NB4 (cell line): ENCODE results near the gene ITIH4.

Experiments used
- DNase-seq: peaks from one replicate; pipeline ENCODE4 v3.0.0; 2010; ENCODE audit warnings: low read depth
- H3K4me3 ChIP-seq: one replicate; pipeline ENCODE4 v1.5.1; 2011; ENCODE audit warnings: mild to moderate bottlenecking, low read depth, low read length, moderate library complexity
- MYC ChIP-seq: IDR thresholded peaks from 2 replicates; pipeline ENCODE4 v1.6.1; 2011; ENCODE audit warnings: low read depth, low read length
- POLR2A ChIP-seq: IDR thresholded peaks from 2 replicates; pipeline ENCODE4 v1.6.1; 2011; ENCODE audit warnings: mild to moderate bottlenecking; ENCODE audit not compliant: insufficient read length; ENCODE audit errors: extremely low read depth
- TF ChIP-seq, protein P1 (sequence below): IDR thresholded peaks from one replicate; pipeline ENCODE4 v1.5.1; 2012; ENCODE audit warnings: low read depth, low read length
- TF ChIP-seq, protein P2 (sequence below): IDR thresholded peaks from 2 replicates; pipeline ENCODE4 v1.6.1; 2011; ENCODE audit warnings: low read depth, low read length

The ITIH4 gene

DNA sequence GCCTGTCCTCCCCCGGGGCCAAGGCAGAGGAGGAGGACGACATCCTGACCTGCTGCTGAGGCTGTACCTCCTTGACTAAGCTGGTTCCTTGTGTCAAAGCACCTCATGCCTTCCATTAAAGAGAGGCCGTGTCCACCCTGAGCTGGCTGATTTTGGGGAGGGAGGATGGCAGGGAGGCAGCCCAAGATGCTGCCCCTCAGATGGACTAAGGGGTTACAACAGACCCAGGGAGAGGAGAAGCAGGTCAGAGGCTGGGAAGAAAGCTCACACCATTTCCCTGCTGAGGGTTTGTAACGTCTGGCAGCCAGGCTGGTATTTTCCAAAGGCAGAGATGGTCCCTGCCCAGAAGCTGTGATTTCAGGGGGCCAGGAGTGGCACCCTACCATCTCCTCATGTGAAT is 38.5 kb downstream of the ITIH4 start:
- DNase-seq = no peak
- TF ChIP-seq MYC (no peak), POLR2A (no peak)
- TF ChIP-seq, protein P1, sequence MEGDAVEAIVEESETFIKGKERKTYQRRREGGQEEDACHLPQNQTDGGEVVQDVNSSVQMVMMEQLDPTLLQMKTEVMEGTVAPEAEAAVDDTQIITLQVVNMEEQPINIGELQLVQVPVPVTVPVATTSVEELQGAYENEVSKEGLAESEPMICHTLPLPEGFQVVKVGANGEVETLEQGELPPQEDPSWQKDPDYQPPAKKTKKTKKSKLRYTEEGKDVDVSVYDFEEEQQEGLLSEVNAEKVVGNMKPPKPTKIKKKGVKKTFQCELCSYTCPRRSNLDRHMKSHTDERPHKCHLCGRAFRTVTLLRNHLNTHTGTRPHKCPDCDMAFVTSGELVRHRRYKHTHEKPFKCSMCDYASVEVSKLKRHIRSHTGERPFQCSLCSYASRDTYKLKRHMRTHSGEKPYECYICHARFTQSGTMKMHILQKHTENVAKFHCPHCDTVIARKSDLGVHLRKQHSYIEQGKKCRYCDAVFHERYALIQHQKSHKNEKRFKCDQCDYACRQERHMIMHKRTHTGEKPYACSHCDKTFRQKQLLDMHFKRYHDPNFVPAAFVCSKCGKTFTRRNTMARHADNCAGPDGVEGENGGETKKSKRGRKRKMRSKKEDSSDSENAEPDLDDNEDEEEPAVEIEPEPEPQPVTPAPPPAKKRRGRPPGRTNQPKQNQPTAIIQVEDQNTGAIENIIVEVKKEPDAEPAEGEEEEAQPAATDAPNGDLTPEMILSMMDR = no peak
- TF ChIP-seq, protein P2, sequence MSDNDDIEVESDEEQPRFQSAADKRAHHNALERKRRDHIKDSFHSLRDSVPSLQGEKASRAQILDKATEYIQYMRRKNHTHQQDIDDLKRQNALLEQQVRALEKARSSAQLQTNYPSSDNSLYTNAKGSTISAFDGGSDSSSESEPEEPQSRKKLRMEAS = no peak
- no peak overlapping the region for H3K4me3 ChIP-seq

DNA sequence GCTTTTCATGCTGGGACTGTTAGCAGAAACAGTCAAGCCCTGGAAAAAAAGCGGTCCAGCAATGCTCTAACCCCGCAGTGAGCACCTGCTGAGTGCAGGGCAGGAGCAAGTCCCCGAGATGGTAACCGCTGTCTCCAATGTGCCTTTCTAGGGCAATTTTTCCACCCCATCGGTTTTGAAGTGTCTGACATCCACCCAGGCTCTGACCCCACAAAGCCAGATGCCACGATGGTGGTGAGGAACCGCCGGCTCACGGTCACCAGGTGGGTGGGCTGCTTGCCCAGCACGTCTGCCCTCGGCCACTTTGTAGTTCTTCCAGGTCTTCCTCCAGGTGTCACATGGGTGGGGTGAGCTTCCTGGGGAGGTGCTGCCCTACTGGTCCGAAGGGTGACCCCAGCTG is 39.1 kb downstream of the ITIH4 start:
- no peak for DNase-seq
- H3K4me3 ChIP-seq = no peak overlapping the region
- no peak for TF ChIP-seq MYC
- TF ChIP-seq POLR2A = no peak
- TF ChIP-seq, protein P1 = no peak
- TF ChIP-seq, protein P2 = no peak

DNA sequence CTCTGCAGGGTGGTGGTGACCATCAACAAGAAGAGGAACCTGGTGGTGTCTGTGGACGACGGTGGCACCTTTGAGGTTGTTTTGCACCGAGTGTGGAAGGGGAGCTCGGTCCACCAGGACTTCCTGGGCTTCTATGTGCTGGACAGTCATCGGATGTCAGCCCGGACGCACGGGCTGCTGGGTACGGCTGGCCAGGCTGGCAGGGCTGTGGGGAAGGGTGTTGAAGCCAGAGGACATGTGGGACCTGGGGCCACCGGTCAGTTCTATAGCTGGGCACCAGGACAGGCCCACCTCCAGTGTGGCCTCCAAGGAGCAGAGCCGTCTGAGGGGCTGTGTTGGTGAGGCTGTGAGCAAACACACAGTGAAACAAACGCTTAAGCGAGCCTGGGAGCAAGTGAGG is 39.7 kb downstream of the ITIH4 start:
- TF ChIP-seq, protein P1 = no peak
- TF ChIP-seq, protein P2 = no peak
- DNase-seq = no peak
- H3K4me3 ChIP-seq = no peak overlapping the region

DNA sequence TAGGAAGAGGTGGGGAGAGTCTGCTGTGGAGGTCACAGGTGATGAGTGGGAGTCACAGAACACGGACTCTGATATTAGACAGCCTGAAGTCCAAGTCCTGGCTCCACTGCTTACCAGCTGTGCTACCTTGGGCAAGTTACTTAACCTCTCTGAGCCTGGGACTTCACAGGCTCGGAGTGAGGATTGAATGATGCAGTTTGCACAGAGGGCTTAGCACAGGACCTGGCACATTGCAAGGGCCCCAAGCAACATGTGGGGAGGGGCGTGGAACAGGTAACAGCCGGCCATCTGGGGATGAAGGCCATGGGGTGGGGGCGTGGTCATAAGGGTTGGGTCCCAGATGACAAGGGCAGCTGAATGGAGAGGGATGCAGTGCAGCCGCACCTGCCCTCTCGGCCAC is 40.1 kb downstream of the ITIH4 start:
- no peak for DNase-seq
- TF ChIP-seq, protein P2 = no peak
- no peak for TF ChIP-seq POLR2A
- no peak for TF ChIP-seq MYC
- TF ChIP-seq, protein P1 = no peak
- H3K4me3 ChIP-seq = no peak overlapping the region

DNA sequence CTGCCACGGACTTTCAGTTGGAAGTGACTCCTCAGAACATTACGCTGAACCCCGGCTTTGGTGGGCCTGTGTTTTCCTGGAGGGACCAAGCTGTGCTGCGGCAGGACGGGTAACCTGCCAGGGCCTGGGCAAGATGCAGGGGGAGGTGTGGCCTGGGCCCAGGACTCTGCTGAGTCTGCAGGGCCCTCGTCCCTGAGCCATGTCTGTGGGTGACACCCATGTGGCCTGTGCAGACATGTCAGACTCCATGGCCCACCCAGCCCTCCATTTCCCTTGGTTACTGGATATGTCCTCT is 40.8 kb downstream of the ITIH4 start:
- TF ChIP-seq, protein P1 = no peak
- TF ChIP-seq, protein P2 = no peak
- TF ChIP-seq MYC = no peak
- TF ChIP-seq POLR2A = no peak
- H3K4me3 ChIP-seq = no peak overlapping the region
- no peak for DNase-seq
